Adipose tissue (tissue), 3 donors: ENCODE measurements around the gene KLF3. TPM values are rescaled to one million over a fixed set of nuclear protein-coding genes. Genes with fewer than 3 reads are reported as not detected.

ENCODE experiments used
- H3K27ac ChIP-seq: one replicate; pipeline ENCODE4 v1.5.1; 2013; ENCODE audit warnings: low read depth, low read length
- WGBS, 3 donors: extraction: QIAGEN DNeasy Blood & Tissue Kit; methylation state at CpG; one replicate each; pipeline ENCODE4 v1.1.7; 2013; 5-methylcytosine and 5-hydroxymethylcytosine counted together
- polyA plus RNA-seq, 3 donors: library from polyadenylated mRNA; stranded (reverse); fragments of 200-250 nt; gene quantifications; one replicate each; pipeline ENCODE4 v1.2.3, GENCODE V29; 2013
- donor health status: healthy with polysubstance abuse.
- donor health status: Bipolar disorder and iron deficiency.
- donor health status: healthy.

Gene KLF3
- polyA plus RNA-seq, 3 donors: 12.8 to 30.0 (median 23.7) TPM

DNA sequence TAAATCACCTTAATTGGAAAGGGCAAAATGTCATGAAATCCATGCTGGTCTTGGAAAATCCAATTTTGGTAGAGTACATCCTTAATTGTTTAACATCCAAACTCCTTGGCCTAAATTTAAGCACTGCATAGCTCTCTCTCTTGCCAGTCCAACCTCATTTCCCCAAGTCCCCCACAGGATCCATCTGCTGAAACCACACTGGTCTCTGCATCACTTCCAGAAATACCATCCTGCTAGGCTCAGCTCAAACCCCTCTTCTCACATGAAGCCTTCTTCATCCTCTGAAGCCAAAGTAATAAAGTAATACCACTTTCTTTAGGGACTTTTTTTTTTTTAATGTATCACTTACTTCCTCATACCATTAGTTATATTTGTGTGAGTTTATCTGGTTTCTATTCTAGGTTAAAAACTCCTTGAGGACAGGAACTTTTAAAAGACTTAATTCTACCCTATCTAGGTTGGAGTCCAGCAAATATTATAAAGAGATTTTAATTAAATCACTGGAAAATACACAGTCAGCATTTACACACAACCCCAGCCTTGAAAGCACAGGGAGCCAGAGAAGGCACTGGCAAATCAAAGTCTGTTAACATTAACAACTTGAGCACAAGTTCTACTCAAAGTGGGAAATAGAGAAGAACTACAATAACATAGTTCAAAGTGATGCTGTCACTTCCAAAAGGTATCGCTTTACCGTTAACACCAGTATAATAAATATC is 16.7 kb upstream of the KLF3 start:
- 85 to 99% (median 96%) methylated on average over 2 of the region's 2 CpGs for WGBS, 3 donors

DNA sequence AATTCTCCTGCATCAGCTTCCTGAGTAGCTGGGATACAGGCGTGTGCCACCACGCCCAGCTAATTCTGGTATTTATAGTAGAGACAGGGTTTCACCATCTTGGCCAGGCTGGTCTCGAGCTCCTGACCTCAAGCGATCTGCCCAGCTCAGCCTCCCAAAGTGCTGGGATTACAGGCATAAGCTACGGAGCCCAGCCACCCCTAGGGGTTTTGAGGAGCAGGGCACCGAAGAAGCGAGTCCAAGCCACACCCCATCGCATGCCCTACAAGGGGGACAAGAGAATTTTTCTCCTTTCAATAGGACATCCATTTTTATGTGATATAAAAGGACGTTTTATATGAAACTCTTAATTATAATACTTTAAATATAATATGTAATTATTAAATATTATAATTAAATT is 13.9 kb upstream of the KLF3 start:
- 86 to 88% (median 87%) methylated on average over 9 of the region's 9 CpGs for WGBS, 3 donors
- no peak overlapping the region for H3K27ac ChIP-seq

More for the DNA sequence above, 16.7 kb upstream of the KLF3 start:
- H3K27ac ChIP-seq: no peak overlapping the region

DNA sequence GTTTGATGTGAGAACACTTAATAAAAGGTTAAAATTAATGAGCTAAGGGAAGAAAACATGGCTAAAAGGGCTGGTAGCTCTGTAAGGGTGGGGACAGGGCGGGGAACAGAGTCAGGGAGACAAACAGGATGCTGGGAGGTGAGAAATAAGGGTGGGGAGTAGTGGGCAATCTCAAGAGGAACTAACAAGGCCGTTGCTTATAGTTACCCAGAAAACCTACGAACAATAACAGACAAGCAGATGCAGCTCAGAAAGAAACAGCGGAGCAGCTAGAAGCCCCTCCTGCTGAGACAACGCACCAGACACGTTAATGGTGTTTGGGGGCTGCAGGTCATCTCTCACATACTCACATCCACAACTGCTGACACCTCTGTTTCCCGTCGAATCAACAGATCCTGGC is 9.7 kb upstream of the KLF3 start:
- WGBS, 3 donors: 56 to 75% (median 67%) methylated on average over 8 of the region's 8 CpGs
- H3K27ac ChIP-seq: no peak overlapping the region

DNA sequence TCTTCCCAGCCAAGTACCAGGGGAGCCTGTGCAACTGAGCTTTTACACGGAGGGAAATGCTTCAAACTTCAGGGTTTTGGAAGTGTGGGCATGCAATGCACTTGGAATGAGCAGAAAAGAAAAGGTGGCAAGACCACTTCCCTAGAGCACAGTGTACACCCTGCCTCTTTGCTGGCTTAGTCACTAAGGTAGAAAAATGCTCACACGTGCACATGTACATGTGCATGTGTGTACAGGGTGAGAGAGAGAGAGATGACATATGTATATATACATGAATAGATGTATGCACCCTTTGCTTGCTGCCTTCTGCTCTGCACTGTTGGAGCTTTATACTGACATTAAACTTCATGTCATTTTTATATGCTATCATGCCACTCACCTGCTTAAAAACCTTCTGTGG is 7.9 kb upstream of the KLF3 start:
- no peak overlapping the region for H3K27ac ChIP-seq
- WGBS, 3 donors: 56 to 79% (median 69%) methylated on average over 2 of the region's 2 CpGs

DNA sequence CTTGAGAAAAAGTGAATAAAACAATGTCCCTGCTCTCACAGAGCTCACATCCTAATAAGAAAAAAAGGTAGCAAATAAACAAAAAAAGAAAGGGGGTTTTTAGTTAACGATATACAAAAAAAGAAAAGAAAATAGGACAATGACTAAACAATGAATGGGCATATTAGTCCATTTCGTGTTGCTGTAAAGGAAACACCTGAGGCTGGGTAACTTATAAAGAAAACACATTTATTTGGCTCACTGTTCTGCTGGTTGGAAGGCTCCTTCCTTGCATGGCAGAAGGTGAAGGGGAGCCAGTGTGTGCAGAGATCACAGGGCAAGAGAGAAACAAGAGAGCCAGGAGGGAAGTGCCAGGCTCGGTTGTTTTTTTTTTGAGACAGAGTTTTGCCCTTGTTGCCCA is 4.7 kb upstream of the KLF3 start:
- H3K27ac ChIP-seq: no peak overlapping the region
- 48 to 82% (median 57%) methylated on average over 3 of the region's 3 CpGs for WGBS, 3 donors

DNA sequence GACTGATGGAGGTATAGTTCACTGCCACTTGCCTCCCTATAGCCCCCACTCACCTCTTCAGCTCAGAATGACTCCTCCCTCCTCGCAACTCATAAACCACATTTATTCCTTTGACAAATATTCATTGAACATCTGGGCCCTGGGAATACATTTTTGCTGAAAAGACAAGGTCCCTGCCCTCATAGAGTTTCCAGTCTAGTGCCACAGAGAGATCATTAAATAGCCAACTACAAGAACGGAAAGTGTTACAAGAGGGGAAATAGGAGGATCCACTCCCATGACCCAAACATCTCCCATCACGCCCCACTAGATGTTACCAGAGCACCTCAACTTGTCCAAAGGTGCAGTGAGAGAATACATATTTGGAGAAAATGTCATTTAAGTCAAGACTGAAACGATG is 3.2 kb upstream of the KLF3 start:
- WGBS, 3 donors: 94 to 99% (median 97%) methylated on average over 4 of the region's 4 CpGs
- H3K27ac ChIP-seq: no peak overlapping the region

DNA sequence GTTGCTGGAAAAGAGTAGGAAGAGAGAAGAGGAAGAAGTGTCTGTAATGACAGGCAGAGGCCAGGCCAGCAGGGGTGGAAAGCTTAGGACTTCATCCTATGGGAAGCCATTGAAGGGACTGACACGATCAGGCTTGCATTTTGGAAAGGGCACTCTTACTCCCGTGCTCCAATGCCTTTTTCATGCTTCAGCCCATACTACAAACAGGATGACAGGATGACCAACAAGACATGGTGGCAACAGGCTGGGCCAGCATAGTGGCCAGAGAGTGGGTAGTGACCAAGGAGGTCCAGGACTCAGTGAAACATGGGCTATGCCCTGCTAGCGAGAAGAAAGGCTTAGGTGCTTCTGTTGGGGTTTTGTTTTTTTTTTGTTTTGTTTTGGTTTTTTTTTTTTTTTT is 2.6 kb upstream of the KLF3 start:
- no peak overlapping the region for H3K27ac ChIP-seq
- WGBS, 3 donors: 96 to 99% (median 97%) methylated on average over 3 of the region's 3 CpGs

DNA sequence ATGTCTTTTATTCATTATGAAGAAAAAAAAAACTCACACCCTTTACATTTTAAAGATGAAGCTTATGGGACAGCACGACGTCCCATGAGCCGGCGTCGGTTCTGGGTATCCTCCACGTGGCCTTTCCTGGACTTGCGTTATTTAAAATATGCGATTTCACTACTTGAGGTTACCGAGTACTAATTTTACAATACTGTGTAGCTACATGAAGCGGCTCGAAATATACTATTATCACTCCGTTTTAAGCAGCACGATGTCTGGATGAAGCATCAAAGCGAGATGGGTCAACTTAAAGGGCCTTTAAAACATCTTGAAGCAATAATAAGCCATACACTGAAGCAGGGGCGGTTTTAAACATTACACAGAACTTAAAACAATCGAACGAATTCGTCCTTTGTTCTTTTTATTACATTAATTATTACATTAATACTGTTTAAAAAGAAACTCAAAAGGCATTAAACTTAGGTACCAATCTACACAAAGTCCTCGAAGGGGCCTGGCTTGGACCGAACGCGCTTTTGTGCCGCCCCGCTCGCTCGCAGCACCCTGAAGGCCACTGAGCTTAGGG is 1.4 kb upstream of the KLF3 start:
- peak overlapping the region; percentile 93 for H3K27ac ChIP-seq
- 26 to 37% (median 33%) methylated on average over 26 of the region's 26 CpGs for WGBS, 3 donors

DNA sequence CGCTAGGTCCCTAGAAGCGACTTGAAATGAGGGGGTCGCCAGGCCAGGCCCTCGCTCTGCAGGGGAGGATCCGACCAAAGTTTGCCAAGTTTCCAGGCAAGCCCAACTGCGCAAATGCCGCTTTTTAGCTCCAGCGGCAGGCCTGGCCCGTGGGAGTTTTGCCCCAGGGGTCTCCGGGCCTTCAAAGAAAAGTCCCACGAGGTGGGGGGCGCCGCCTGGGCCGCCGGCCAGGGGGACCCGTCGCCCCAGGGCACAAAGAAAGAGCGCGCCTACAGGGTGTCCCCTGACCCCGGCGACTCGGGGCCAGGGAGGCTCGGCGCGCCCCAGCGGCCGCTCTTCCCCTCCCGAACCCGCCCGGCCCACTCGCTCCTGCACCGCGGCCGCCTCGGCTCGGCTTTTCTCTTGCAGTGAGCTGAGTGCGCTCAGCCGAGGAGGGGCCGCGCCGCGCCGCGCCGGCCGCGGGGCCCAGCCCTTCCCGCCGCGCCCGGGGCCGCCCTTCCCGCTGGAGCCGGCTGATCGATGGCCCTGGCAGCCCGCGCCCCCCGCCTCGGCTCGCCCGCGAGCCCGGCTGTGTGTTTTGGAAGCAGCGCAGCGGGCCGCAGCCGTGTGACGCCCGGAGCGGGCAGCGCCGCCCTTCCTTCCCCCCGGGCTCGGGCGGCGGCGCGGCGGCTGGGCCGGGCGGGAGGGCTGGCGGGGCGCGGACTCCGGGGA is 754 bp upstream of the KLF3 start:
- peak overlapping the region; percentile 93 for H3K27ac ChIP-seq
- 0 to 1% (median 0%) methylated on average over 48 to 85 of the region's 85 CpGs for WGBS, 3 donors

DNA sequence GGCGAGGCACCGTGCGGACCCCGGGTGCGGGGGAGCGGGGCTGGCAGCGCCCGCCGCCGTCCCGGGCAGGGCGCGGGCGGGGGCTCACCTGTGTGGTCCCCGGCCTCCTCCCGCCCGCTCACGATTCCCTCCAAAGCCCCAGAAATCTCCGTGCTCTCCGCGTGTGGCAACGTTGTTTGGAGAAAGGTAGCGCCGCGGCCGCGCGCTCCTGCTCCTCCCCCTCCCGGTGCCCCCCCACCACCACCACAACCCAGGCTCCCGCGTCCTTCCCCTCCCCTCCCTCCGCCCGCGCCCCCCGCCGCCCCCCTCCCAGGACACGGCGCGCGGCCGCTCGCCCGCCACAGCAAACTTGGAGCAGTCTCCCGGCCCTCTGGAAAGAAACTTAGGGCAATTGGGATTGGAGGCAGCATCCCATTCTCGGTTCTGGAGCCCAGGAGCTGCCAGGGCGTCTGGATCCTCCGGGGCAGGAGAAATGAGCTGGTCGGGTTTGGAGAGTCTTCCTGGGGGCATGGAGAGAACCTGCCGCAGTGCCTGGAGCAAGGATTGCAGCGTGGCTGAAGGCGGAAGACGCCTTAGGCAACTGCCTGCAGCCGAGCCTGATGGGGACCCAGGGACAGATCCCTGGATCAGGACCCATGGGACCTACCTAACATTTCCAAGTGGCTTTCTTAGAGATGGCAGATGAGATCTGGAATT is 855 bp downstream of the KLF3 start:
- 0 to 1% (median 0%) methylated on average over 20 to 48 of the region's 53 CpGs for WGBS, 3 donors
- H3K27ac ChIP-seq: peak overlapping the region; percentile 92

DNA sequence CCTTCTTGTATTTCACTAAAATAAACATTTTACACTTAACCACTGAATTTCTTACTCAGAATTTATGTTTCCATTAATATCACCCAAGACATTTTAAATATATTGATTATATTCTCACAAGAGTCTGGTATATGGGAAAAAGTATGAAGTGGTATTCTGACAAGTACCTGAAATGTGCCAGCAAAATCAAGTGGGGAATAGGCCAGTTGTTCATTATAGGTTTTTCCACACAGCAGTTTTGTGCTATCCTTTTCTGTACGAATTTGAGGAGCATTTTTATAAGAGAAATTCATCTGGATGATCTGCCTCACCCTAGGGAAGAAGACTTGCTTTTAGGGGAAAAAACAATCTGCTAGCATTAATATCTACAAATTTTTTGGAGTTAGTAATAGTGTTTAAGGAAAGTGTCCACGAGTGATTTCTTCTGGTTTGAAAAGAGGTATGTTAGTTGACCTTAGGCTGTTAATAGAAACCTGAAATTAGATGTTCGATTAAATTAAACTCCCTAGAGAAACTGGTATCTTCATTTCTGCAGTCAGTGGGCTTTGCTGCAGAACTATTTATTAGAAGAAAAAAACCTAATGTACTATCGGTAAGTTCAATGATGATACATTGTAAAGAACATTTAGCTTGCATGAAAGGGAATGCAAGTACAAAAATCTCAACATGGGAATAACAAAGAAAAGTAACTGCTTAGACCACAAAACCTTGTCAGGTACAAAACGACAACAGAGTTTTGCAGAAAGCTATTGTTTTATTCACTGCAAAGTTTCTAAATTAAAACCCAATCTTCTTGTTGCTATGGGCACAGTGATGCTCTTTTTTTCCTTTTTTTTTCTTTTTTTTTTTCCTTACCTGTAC is 1.8 kb downstream of the KLF3 start:
- 5 to 10% (median 8%) methylated on average over 5 of the region's 5 CpGs for WGBS, 3 donors
- H3K27ac ChIP-seq: no peak overlapping the region

DNA sequence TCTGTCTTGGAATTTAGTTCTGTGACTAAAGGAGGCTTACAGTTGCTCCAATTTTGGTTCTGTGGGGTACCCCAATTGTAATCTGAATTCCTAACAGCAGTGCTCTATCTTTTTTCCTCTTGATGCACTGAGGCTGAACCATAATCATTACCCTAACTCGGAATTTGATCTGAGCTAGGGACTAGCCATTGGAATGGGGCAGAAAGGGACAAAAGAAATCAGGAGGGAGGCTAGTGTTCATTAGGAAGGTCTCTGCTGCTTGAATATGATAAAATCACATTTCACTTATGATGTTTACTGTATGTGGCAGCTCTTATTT is 2.7 kb downstream of the KLF3 start:
- WGBS, 3 donors: 0 to 7% (median 0%) methylated on average over 1 of the region's 1 CpG
- peak overlapping the region; percentile 3 for H3K27ac ChIP-seq

DNA sequence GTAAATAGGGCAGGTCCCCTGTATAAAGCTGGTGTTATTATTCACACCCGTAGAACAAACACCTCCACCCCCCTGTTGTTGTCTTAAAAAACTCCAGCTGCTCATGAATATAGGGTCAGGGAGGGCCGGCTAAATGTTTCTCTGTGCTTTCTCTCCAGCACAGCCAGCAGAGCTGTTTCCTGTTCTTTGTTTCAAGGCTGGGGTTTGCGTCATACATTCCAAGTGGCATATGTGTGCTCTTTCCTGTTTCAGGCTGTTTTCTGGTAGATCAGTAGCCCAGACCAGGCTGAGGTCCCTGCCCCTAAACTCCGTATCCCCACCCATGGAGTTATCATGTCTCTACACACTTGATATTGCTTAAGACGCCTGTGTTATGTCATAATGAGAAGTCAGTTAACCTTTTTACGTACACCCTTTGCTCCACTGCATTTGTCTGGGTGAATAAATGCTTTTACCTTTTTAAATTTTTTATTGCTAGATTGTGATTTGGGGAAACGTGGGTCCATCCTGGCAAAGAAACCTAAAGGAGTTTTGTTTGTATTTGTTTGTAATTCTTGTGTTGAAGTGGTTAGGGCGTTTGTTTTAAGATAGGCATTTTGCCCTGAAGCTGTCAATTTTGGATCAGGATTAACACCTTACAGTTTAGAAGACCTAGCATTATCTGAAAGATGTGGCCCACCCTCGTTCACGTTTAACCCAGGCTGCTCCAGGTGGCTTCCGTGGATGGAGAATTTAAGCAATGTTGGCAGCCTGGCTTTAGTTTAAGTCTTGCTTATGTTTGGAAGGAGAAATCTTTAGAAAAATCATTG is 3.3 kb downstream of the KLF3 start:
- peak overlapping the region; percentile 92 for H3K27ac ChIP-seq
- 3 to 4% (median 3%) methylated on average over 11 of the region's 11 CpGs for WGBS, 3 donors

DNA sequence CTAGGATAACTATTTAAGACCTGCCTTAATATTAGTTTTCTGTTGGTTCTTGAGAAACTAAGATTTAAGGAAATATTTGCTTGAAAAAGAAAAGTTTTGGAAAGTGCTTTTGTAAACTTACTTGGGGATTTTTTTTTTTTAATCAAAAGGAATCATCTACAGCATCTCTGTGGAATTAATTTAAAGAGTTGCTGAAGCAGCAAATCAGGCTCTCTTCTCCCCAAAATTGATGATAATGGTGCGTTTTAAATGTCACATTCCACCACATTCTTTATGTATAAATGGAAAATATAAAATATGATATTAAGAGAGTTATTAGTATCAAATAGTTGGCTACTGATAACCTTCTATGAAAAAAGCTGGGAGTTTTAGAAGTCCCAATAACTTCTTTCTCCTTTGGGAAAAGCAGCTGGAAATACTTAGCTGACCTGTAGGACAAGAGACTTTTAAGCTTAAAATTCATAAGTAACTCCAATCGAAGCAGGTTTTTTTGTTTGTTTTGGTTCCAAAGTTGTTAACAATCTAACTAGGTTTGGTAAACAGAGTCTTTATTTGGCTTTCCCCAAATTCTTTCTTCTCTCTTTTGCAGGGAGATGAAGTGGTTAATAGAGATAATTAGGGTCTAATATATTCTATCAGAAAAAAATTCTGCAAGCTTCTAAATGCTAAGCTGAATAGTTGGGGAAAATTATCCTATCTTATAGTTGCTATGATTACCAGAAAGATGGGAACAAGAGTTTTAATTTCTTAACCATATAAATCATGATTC is 4.4 kb downstream of the KLF3 start:
- 21 to 41% (median 37%) methylated on average over 2 of the region's 2 CpGs for WGBS, 3 donors
- no peak overlapping the region for H3K27ac ChIP-seq

DNA sequence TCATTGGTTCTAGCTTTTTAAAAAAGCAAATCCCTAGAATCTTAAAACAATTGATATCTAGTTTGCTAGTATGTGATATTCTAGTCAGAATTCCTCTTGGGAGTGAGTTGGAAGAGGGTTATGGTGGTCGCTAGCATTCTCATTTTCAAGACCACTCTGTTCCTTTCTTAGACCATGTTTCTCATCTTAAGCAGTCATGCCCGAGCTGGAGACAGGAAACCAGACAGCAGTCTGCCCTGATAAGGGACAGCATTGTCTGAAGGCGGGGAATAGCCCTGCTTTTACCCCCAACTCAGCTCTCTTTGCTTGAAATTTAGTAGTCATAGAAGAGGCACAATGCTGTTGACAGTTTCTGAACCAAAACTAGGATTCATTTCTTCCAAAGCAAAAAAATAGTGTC is 5.2 kb downstream of the KLF3 start:
- 32 to 66% (median 36%) methylated on average over 3 of the region's 3 CpGs for WGBS, 3 donors
- H3K27ac ChIP-seq: no peak overlapping the region

DNA sequence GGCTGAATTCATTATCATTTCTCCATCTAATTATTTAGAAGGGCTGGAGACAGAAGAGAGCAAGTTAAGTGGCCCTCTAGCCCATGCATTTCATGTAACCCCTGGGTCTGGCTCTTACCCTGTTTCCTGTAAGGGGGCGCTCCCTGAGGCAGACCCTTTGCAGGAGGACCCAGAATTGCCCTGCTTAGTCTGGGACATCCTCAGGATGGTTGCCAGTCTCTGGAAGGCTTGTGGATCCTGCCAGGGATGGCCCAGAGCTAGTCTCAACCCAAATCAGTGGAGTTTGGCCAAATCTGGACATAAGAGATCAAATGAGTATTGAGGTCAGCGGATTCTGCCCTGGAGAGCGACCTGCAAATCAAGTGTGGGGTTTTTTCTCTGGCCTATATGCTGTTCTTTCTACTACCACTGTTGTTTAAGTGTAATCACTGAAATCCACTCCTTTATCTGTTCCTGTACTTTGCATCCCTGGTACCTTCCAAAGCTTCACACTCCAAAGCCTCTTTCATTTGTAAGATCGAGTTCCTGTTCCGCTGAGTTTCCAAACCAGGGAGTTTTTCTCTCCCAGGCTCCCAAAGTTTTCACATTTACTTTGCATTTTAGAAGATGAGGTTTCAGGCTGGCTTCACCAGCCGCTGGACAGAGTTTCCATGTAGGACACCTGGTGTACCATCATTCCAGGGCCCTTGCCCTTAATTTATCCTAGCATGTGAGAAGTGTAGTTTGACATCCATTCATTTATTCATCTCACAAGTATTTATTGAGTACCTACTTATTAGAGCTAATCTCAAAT is 6.3 kb downstream of the KLF3 start:
- 72 to 82% (median 74%) methylated on average over 6 of the region's 6 CpGs for WGBS, 3 donors

More for the DNA sequence above, 6.3 kb downstream of the KLF3 start:
- no peak overlapping the region for H3K27ac ChIP-seq
